HepG2 (cell line): ENCODE measurements around the gene ASIC3. TPM values are rescaled to one million over a fixed set of nuclear protein-coding genes. Genes with fewer than 3 reads are reported as not detected.

Experiments
- HMGXB4 ChIP-seq, 2 experiments: sonication (generic) in 1 of 2; formaldehyde crosslinking in 1 of 2; IDR thresholded peaks; 2 replicates each; pipeline versions ENCODE4 v1.4.0 to v1.6.1; 2018 to 2020; ENCODE audit warnings: missing genetic modification reagents in 2 of 2, borderline replicate concordance in 1 of 2, low read depth in 1 of 2, mild to moderate bottlenecking in 1 of 2, missing biosample characterization in 1 of 2
- ISL2 ChIP-seq: sonication (generic); formaldehyde crosslinking; IDR thresholded peaks from 2 replicates; pipeline ENCODE4 v1.5.0; 2020; ENCODE audit warnings: missing genetic modification reagents
- MYNN ChIP-seq: sonication (generic); formaldehyde crosslinking; IDR thresholded peaks from 2 replicates; pipeline ENCODE4 v1.4.0; 2020; ENCODE audit warnings: mild to moderate bottlenecking, low read depth, missing genetic modification reagents
- RBFOX2 ChIP-seq: fragments of 200-400 bp; formaldehyde crosslinking; IDR thresholded peaks from 2 replicates; pipeline ENCODE4 v1.6.1; 2017; ENCODE audit warnings: low read depth, mild to moderate bottlenecking, low read length
- SAP130 ChIP-seq: IDR thresholded peaks from 2 replicates; pipeline ENCODE4 v1.6.1; 2016; ENCODE audit warnings: low read depth
- SIN3A ChIP-seq: IDR thresholded peaks from 2 replicates; pipeline ENCODE4 v1.6.1; 2011; ENCODE audit warnings: low read depth, mild to moderate bottlenecking, control low read depth, low read length, borderline replicate concordance
- SNAPC4 ChIP-seq: sonication (generic); formaldehyde crosslinking; IDR thresholded peaks from 2 replicates; pipeline ENCODE4 v1.4.0; 2020; ENCODE audit warnings: mild to moderate bottlenecking, missing genetic modification reagents
- SP140L ChIP-seq: sonication (generic); formaldehyde crosslinking; IDR thresholded peaks from 2 replicates; pipeline ENCODE4 v1.4.0; 2020; ENCODE audit warnings: missing genetic modification reagents, borderline replicate concordance
- SRF ChIP-seq: IDR thresholded peaks from 2 replicates; pipeline ENCODE4 v1.6.1; 2011; ENCODE audit warnings: mild to moderate bottlenecking, low read depth, low read length, moderate library complexity
- ZHX1 ChIP-seq: sonication (generic); formaldehyde crosslinking; IDR thresholded peaks from 2 replicates; pipeline ENCODE4 v1.8.1; 2022; ENCODE audit warnings: low read depth, mild to moderate bottlenecking, missing genetic modification reagents
- ZNF33B ChIP-seq: sonication (generic); formaldehyde crosslinking; IDR thresholded peaks from 2 replicates; pipeline ENCODE4 v1.5.1; 2020; ENCODE audit warnings: mild to moderate bottlenecking, missing genetic modification reagents
- ZNF513 ChIP-seq: sonication (generic); formaldehyde crosslinking; conservative IDR thresholded peaks from 2 replicates; pipeline ENCODE4 v1.5.0; 2020; ENCODE audit warnings: missing genetic modification reagents
- ZNF547 ChIP-seq: sonication (generic); formaldehyde crosslinking; IDR thresholded peaks from 2 replicates; pipeline ENCODE4 v1.5.1; 2020; ENCODE audit warnings: mild to moderate bottlenecking, missing genetic modification reagents
- ZNF563 ChIP-seq: sonication (generic); formaldehyde crosslinking; IDR thresholded peaks from 2 replicates; pipeline ENCODE4 v1.8.0; 2022; ENCODE audit warnings: mild to moderate bottlenecking, moderate library complexity, missing genetic modification reagents
- ZNF605 ChIP-seq: sonication (generic); formaldehyde crosslinking; IDR thresholded peaks from 2 replicates; pipeline ENCODE4 v1.8.0; 2022; ENCODE audit warnings: mild to moderate bottlenecking, missing genetic modification reagents
- ZNF607 ChIP-seq: sonication (generic); formaldehyde crosslinking; IDR thresholded peaks from 2 replicates; pipeline ENCODE4 v1.5.1; 2020; ENCODE audit warnings: missing genetic modification reagents, mild to moderate bottlenecking, borderline replicate concordance
- ZNF709 ChIP-seq: sonication (generic); formaldehyde crosslinking; IDR thresholded peaks from 2 replicates; pipeline ENCODE4 v1.5.0; 2020; ENCODE audit warnings: mild to moderate bottlenecking, missing genetic modification reagents
- polyA plus RNA-seq, 8 experiments: library from polyadenylated mRNA; depleted of rRNA in 3 of 8; stranded (reverse) in 7 of 8; unstranded in 1 of 8; fragments of >200 nt; fragmentation: Illumina TruSeq in 4 of 8; extraction: Trizol in 4 of 8; gene quantifications; 2 replicates each; pipeline versions ENCODE4 v1.2.1 to v1.2.3, GENCODE V29; 2011 to 2016; ENCODE audit warnings: low read depth in 4 of 8, missing spikeins in 1 of 8, mixed read lengths in 1 of 8; ENCODE audit not compliant: insufficient read depth in 1 of 8
- total RNA-seq, 5 experiments: library from RNA; depleted of rRNA; stranded (reverse); fragments of >200 nt; fragmentation: Illumina TruSeq; extraction: Trizol; gene quantifications; 2 replicates each; pipeline ENCODE4 v1.2.3, GENCODE V29; 2016; ENCODE audit warnings: low read depth in 1 of 5

The ASIC3 gene
- total and polyA plus RNA-seq, 2 of the 13 experiments (the other 11 are each of a cell fraction or from before 2014, with no cell fraction given) = 0.51 TPM; not detected in 1

GRCh38 chr7:151057506-151057988 is 9.2 kb downstream of the ASIC3 start, which contains the start of gene CDK5 (continued):
- no peak for TF ChIP-seq ZNF513 (CRISPR knock-in tag)
- TF ChIP-seq ZHX1 (CRISPR knock-in tag) = no peak
- peak; percentile 25; the same call in 1 of the 2 replicates for TF ChIP-seq ISL2
- peak; percentile 14; the same call in 1 of the 2 replicates for TF ChIP-seq RBFOX2
- TF ChIP-seq SIN3A = 0 out of 2 replicates have a peak, but pooled peaks have one; percentile 46
- 0 out of 2 replicates have a peak, but pooled peaks have one; percentile 24 for TF ChIP-seq ZNF563 (CRISPR knock-in tag)
- TF ChIP-seq SAP130 = no peak
- TF ChIP-seq ZNF605 (CRISPR knock-in tag) = peak; percentile 75
- TF ChIP-seq HMGXB4 (CRISPR knock-in tag; IDR thresholded peaks at IDR 0.05; ENCODE audit: borderline replicate concordance in 1 of 2, low read depth in 1 of 2) = peak in 1 of 2 experiments; percentile 14; a peak in 1 of 4 replicates
- 0 out of 2 replicates have a peak, but pooled peaks have one; percentile 7 for TF ChIP-seq SP140L
- peak; percentile 15; the same call in 1 of the 2 replicates for TF ChIP-seq ZNF607 (CRISPR knock-in tag)
- 0 out of 2 replicates have a peak, but pooled peaks have one; percentile 19 for TF ChIP-seq ZNF709
- TF ChIP-seq ZNF33B (CRISPR knock-in tag) = no peak
- no peak for TF ChIP-seq SRF
- 0 out of 2 replicates have a peak, but pooled peaks have one; percentile 10 for TF ChIP-seq MYNN (CRISPR knock-in tag)
- no peak for TF ChIP-seq SNAPC4 (CRISPR knock-in tag)
- TF ChIP-seq ZNF547 (CRISPR knock-in tag) = no peak
